Natural killer cell (primary cell): ENCODE data around the gene SHOC2. TPM values are rescaled to one million over a fixed set of nuclear protein-coding genes. Genes with fewer than 3 reads are reported as not detected.

ENCODE experiments used
- ATAC-seq, 3 donors: fragments of 150-1000 bp in 2 of 3; fragments of 200-7000 bp in 1 of 3; cut with Tn5 transposase; 1 replicate in 1 of 3; 2 replicates in 2 of 3; pipeline ENCODE4 v1.10.0; 2021; ENCODE audit warnings: mild to moderate bottlenecking in 2 of 3, moderate library complexity in 2 of 3
- DNase-seq, 2 donors: peaks; one replicate each; pipeline versions ENCODE4 v3.0.0 to v3.0.0-alpha.2; 2013 to 2021; ENCODE audit warnings: mixed read lengths in 1 of 2
- H3K27ac ChIP-seq: one replicate; pipeline ENCODE4 v1.5.1; 2013; ENCODE audit warnings: mild to moderate bottlenecking, low read length
- H3K27me3 ChIP-seq: one replicate; pipeline ENCODE4 v1.6.1; 2013; ENCODE audit warnings: low read length; ENCODE audit not compliant: control insufficient read depth, insufficient read depth
- H3K36me3 ChIP-seq: one replicate; pipeline ENCODE4 v1.6.1; 2013; ENCODE audit warnings: low read length; ENCODE audit not compliant: control insufficient read depth, insufficient read depth
- H3K4me1 ChIP-seq: one replicate; pipeline ENCODE4 v1.6.1; 2013; ENCODE audit warnings: low read length; ENCODE audit not compliant: control insufficient read depth, insufficient read depth
- H3K4me3 ChIP-seq: one replicate; pipeline ENCODE4 v1.5.1; 2013; ENCODE audit warnings: low read length
- H3K9me3 ChIP-seq: one replicate; pipeline ENCODE4 v1.6.1; 2013; ENCODE audit warnings: low read length; ENCODE audit not compliant: control insufficient read depth, insufficient read depth
- H3K27ac Mint-ChIP-seq, 2 donors: one replicate each; pipeline ENCODE4 v1.8.0; 2022; ENCODE audit warnings: mild to moderate bottlenecking in 2 of 2, mixed read lengths in 2 of 2, moderate library complexity in 1 of 2
- H3K27me3 Mint-ChIP-seq, 2 donors: one replicate each; pipeline ENCODE4 v1.8.0; 2022; ENCODE audit warnings: low read depth in 2 of 2, mixed read lengths in 2 of 2
- H3K36me3 Mint-ChIP-seq: one replicate; pipeline ENCODE4 v1.8.0; 2022; ENCODE audit warnings: mixed read lengths
- H3K4me1 Mint-ChIP-seq, 2 donors: one replicate each; pipeline ENCODE4 v1.8.0; 2022; ENCODE audit warnings: mixed read lengths in 2 of 2
- H3K4me3 Mint-ChIP-seq: one replicate; pipeline ENCODE4 v1.8.0; 2022; ENCODE audit warnings: mild to moderate bottlenecking, moderate library complexity, mixed read lengths
- H3K9me3 Mint-ChIP-seq, 2 donors: one replicate each; pipeline ENCODE4 v1.8.0; 2022; ENCODE audit warnings: mixed read lengths in 2 of 2
- CTCF ChIP-seq: fragments of 200-600 bp; IDR thresholded peaks from one replicate; pipeline ENCODE4 v1.8.0; 2022; ENCODE audit warnings: antibody characterized with exemption
- WGBS: methylation state at CpG from one replicate; pipeline ENCODE4 v1.1.7; 2013; ENCODE audit warnings: missing lambda C conversion rate; ENCODE audit not compliant: insufficient coverage; 5-methylcytosine and 5-hydroxymethylcytosine counted together
- intact Hi-C: fragments of 100-400 bp; cut with micrococcal nuclease; formaldehyde crosslinking; loops from one replicate; pipeline ENCODE4 v1.14.2; 2022
- total RNA-seq, 4 donors: library from RNA; stranded (reverse); fragments of 120-200 nt in 1 of 4; gene quantifications; one replicate each; pipeline versions ENCODE4 v1.2.3 to v1.2.4, GENCODE V29; 2013 to 2022

Gene SHOC2
- total RNA-seq, 3 donors from 2014 or later (not counting 1 experiment from before 2014, with no cell fraction given): 81.8 to 87.6 (median 85.7) TPM

- TF ChIP-seq CTCF: no peak
- Mint-ChIP-seq H3K9me3 (no peaks in the 10 kb centered on the region), H3K36me3 (no peaks in the 10 kb centered on the region), H3K27ac (peak overlapping the region; percentile 99 to 100), H3K4me1 (peaks cover 30 to 35% of the 10 kb centered on the region in 2 donors), H3K4me3 (peak overlapping the region; percentile 97), H3K27me3 (no peaks in the 10 kb centered on the region)
- H3K36me3 ChIP-seq: peaks cover 2% of the 10 kb centered on the region
- no peak for ATAC-seq
- no peak for DNase-seq
- H3K27me3 ChIP-seq: no peaks in the 10 kb centered on the region
- intact Hi-C loops: loop anchor here (10.0 kb wide), 1 partner anchor 612 kb away; the partner anchor contains the start of gene SMNDC1
- 80% methylated on average over 3 of the region's 3 CpGs for whole genome bisulfite sequencing
- H3K27ac ChIP-seq: no peak overlapping the region
- no peaks in the 10 kb centered on the region for H3K9me3 ChIP-seq
- peaks cover 7% of the 10 kb centered on the region for H3K4me1 ChIP-seq
- no peak overlapping the region for H3K4me3 ChIP-seq
Observed at GRCh38 chr10:110916554-110917346, 2.7 kb upstream of the SHOC2 start.

- Mint-ChIP-seq H3K9me3 (no peaks in the 10 kb centered on the region), H3K27ac (peak overlapping the region; percentile 99 to 100), H3K27me3 (no peaks in the 10 kb centered on the region), H3K4me3 (peak overlapping the region; percentile 97), H3K36me3 (no peaks in the 10 kb centered on the region), H3K4me1 (peaks cover 31 to 43% of the 10 kb centered on the region in 2 donors)
- H3K9me3 ChIP-seq: no peaks in the 10 kb centered on the region
- peaks cover 7% of the 10 kb centered on the region for H3K4me1 ChIP-seq
- no peak for ATAC-seq
- WGBS: 2% methylated on average over 12 of the region's 15 CpGs
- H3K4me3 ChIP-seq: peak overlapping the region; percentile 80
- intact Hi-C loops: loop anchor here (10.0 kb wide), 1 partner anchor 613 kb away; the partner anchor contains the start of gene SMNDC1
- peak overlapping the region; percentile 98 for H3K27ac ChIP-seq
- no peak for TF ChIP-seq CTCF
- no peaks in the 10 kb centered on the region for H3K27me3 ChIP-seq
- peak in 1 of 2 donors; percentile 91 for DNase-seq
- H3K36me3 ChIP-seq: peaks cover 2% of the 10 kb centered on the region
Observed at GRCh38 chr10:110918269-110918642, 1.1 kb upstream of the SHOC2 start.

- H3K36me3 Mint-ChIP-seq: no peaks in the 10 kb centered on the region
- H3K27ac Mint-ChIP-seq: peak within 1 kb of the TSS; percentile 99 to 100
- under 1% methylated on average over 40 of the region's 40 CpGs for WGBS
- Histone ChIP-seq H3K4me3 (peak within 1 kb of the TSS; percentile 86), H3K27ac (peak within 1 kb of the TSS; percentile 98), H3K27me3 (no peaks in the 10 kb centered on the region), H3K9me3 (no peaks in the 10 kb centered on the region), H3K36me3 (peaks cover 2% of the 10 kb centered on the region), H3K4me1 (peaks cover 7% of the 10 kb centered on the region)
- H3K27me3 Mint-ChIP-seq: no peaks in the 10 kb centered on the region
- intact Hi-C loops: loop anchor here (1.0 to 10.0 kb wide), 4 partner anchors 46 to 614 kb away; partner anchors contain the start of gene SMNDC1
- H3K4me3 Mint-ChIP-seq: peak within 1 kb of the TSS; percentile 97
- no peaks in the 10 kb centered on the region for H3K9me3 Mint-ChIP-seq
- ATAC-seq (peak; percentile 47 to 98 (median 51)), DNase-seq (peak in 1 of 2 donors; percentile 81)
- peaks cover 33 to 46% of the 10 kb centered on the region in 2 donors for H3K4me1 Mint-ChIP-seq
- TF ChIP-seq CTCF: no peak
Observed at GRCh38 chr10:110918643-110919348, 608 bp upstream of the SHOC2 start, which contains the start of gene BBIP1. TSS of gene BBIP1 (minus strand) at chr10:110919180. CDS start at chr10:110918157, 1,023 bp downstream.
